ENCODE data around the gene ZNF764. TPM values are rescaled to one million over a fixed set of nuclear protein-coding genes. Genes with fewer than 3 reads are reported as not detected.

The ZNF764 gene
- total and polyA plus RNA-seq, 9 of the 15 experiments (the other 6 are each of a cell fraction or from before 2014, with no cell fraction given), result 0.69 to 10.1 (median 4.1) TPM

- TF ChIP-seq, protein P1, sequence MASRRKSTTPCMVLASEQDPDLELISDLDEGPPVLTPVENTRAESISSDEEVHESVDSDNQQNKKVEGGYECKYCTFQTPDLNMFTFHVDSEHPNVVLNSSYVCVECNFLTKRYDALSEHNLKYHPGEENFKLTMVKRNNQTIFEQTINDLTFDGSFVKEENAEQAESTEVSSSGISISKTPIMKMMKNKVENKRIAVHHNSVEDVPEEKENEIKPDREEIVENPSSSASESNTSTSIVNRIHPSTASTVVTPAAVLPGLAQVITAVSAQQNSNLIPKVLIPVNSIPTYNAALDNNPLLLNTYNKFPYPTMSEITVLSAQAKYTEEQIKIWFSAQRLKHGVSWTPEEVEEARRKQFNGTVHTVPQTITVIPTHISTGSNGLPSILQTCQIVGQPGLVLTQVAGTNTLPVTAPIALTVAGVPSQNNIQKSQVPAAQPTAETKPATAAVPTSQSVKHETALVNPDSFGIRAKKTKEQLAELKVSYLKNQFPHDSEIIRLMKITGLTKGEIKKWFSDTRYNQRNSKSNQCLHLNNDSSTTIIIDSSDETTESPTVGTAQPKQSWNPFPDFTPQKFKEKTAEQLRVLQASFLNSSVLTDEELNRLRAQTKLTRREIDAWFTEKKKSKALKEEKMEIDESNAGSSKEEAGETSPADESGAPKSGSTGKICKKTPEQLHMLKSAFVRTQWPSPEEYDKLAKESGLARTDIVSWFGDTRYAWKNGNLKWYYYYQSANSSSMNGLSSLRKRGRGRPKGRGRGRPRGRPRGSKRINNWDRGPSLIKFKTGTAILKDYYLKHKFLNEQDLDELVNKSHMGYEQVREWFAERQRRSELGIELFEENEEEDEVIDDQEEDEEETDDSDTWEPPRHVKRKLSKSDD (conservative IDR thresholded peaks at IDR 0.05; ENCODE audit: low read length), result peak; percentile 55
- TF ChIP-seq LEF1 (IDR thresholded peaks at IDR 0.05) (no peak), TBP (optimal IDR thresholded peaks at IDR 0.05; ENCODE audit: low read depth, low read length) (peak; percentile 83), CBX8 (IDR thresholded peaks at IDR 0.05; ENCODE audit: borderline replicate concordance, extremely low read depth, low read depth, low read length, poor library complexity, severe bottlenecking) (no peak), CEBPG (CRISPR knock-in tag; IDR thresholded peaks at IDR 0.05) (no peak), CEBPG (tag; conservative IDR thresholded peaks at IDR 0.05 in 1 of 2, IDR thresholded peaks at IDR 0.05 in 1 of 2) (no peak), USF2 (CRISPR knock-in tag; IDR thresholded peaks at IDR 0.05) (no peak), NR4A1 (CRISPR knock-in tag; IDR thresholded peaks at IDR 0.05) (0 out of 2 replicates have a peak, but pooled peaks have one; percentile 8), NR4A1 (tag; IDR thresholded peaks at IDR 0.05) (0 out of 2 replicates have a peak, but pooled peaks have one; percentile 38), RFX5 (IDR thresholded peaks at IDR 0.05; ENCODE audit: low read depth, low read length) (no peak), PTRF (tag; IDR thresholded peaks at IDR 0.05) (no peak), RBBP5 (IDR thresholded peaks at IDR 0.05; ENCODE audit: borderline replicate concordance, insufficient read depth, low read length, poor library complexity, severe bottlenecking) (no peak), LCOR (CRISPR knock-in tag; IDR thresholded peaks at IDR 0.05) (no peak), PHB (CRISPR knock-in tag; IDR thresholded peaks at IDR 0.05) (no peak), GABPA (tag; conservative IDR thresholded peaks at IDR 0.05; ENCODE audit: low read depth) (peak; percentile 63), ZNF668 (CRISPR knock-in tag; IDR thresholded peaks at IDR 0.05) (no peak), SMARCA4 (IDR thresholded peaks at IDR 0.05) (no peak), ZFP91 (CRISPR knock-in tag; IDR thresholded peaks at IDR 0.05) (no peak), SRSF3 (IDR thresholded peaks at IDR 0.05; ENCODE audit: insufficient read depth, low read length) (no peak)
- TF ChIP-seq, protein P2, sequence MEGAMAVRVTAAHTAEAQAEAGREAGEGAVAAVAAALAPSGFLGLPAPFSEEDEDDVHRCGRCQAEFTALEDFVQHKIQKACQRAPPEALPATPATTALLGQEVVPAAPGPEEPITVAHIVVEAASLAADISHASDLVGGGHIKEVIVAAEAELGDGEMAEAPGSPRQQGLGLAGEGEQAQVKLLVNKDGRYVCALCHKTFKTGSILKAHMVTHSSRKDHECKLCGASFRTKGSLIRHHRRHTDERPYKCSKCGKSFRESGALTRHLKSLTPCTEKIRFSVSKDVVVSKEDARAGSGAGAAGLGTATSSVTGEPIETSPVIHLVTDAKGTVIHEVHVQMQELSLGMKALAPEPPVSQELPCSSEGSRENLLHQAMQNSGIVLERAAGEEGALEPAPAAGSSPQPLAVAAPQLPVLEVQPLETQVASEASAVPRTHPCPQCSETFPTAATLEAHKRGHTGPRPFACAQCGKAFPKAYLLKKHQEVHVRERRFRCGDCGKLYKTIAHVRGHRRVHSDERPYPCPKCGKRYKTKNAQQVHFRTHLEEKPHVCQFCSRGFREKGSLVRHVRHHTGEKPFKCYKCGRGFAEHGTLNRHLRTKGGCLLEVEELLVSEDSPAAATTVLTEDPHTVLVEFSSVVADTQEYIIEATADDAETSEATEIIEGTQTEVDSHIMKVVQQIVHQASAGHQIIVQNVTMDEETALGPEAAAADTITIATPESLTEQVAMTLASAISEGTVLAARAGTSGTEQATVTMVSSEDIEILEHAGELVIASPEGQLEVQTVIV (CRISPR knock-in tag; IDR thresholded peaks at IDR 0.05; ENCODE audit: borderline replicate concordance), result no peak
These were observed 13.5 kb upstream of the ZNF764 start, which contains the start of gene ZNF688 (continued) for GRCh38 chr16:30571445-30572322.

Measured in K562 (cell line).